Keratinocyte (primary cell): ENCODE measurements around the gene IFNE. TPM values are rescaled to one million over a fixed set of nuclear protein-coding genes. Genes with fewer than 3 reads are reported as not detected.
A peak's percentile ranks its signal among the peaks of the same experiment; 100 is the strongest.

ENCODE experiments used
- DNase-seq: peaks from one replicate; pipeline ENCODE4 v3.0.0-alpha.2; 2011; ENCODE audit warnings: low read depth, missing footprints, low spot score
- FAIRE-seq: peaks from 2 replicates; lab custom pipeline; 2011; peaks lifted over from hg19 to GRCh38; lab: Jason Lieb, UNC
- H2AFZ ChIP-seq: 2 replicates; pipeline ENCODE4 v1.6.0; 2012; ENCODE audit warnings: low read length, control low read depth, inconsistent platforms; ENCODE audit not compliant: control insufficient read depth
- H3K27ac ChIP-seq: 2 replicates; pipeline ENCODE4 v1.5.1; 2011; ENCODE audit warnings: low read length; ENCODE audit not compliant: control insufficient read depth, insufficient read depth
- H3K27me3 ChIP-seq: 3 replicates; pipeline ENCODE4 v1.6.0; 2011; ENCODE audit warnings: low read length; ENCODE audit not compliant: control insufficient read depth, insufficient read depth; ENCODE audit errors: extremely low read depth
- H3K36me3 ChIP-seq, 2 experiments: 2 replicates in 1 of 2; 3 replicates in 1 of 2; pipeline ENCODE4 v1.5.1; 2011; ENCODE audit warnings: low read length in 2 of 2, mild to moderate bottlenecking in 1 of 2; ENCODE audit not compliant: control insufficient read depth in 2 of 2, insufficient read depth in 2 of 2; ENCODE audit errors: extremely low read depth in 1 of 2
- H3K4me1 ChIP-seq: 3 replicates; pipeline ENCODE4 v1.5.1; 2011; ENCODE audit warnings: low read length; ENCODE audit not compliant: control insufficient read depth, insufficient read depth; ENCODE audit errors: extremely low read depth
- H3K4me2 ChIP-seq: 3 replicates; pipeline ENCODE4 v1.6.0; 2011; ENCODE audit warnings: low read depth, low read length; ENCODE audit not compliant: control insufficient read depth, insufficient read depth; ENCODE audit errors: extremely low read depth
- H3K4me3 ChIP-seq, 3 experiments: fragments of 200-600 bp in 1 of 3; sonication (generic) in 1 of 3; 2 replicates in 2 of 3; 3 replicates in 1 of 3; pipeline ENCODE4 v1.5.1; 2011 to 2016; ENCODE audit warnings: low read length in 3 of 3, mild to moderate bottlenecking in 3 of 3, control low read depth in 2 of 3, inconsistent platforms in 1 of 3, low read depth in 1 of 3, mixed read lengths in 1 of 3, mixed run types in 1 of 3, moderate library complexity in 1 of 3; ENCODE audit not compliant: control insufficient read depth in 2 of 3, insufficient read depth in 2 of 3; ENCODE audit errors: extremely low read depth in 1 of 3
- H3K79me2 ChIP-seq: 2 replicates; pipeline ENCODE4 v1.6.0; 2012; ENCODE audit warnings: low read length; ENCODE audit not compliant: control insufficient read depth, insufficient read depth
- H3K9ac ChIP-seq: 3 replicates; pipeline ENCODE4 v1.6.0; 2011; ENCODE audit warnings: low read length; ENCODE audit not compliant: control insufficient read depth, insufficient read depth; ENCODE audit errors: extremely low read depth
- H3K9me1 ChIP-seq: 3 replicates; pipeline ENCODE4 v1.6.0; 2011; ENCODE audit warnings: low read length; ENCODE audit not compliant: control insufficient read depth, insufficient read depth; ENCODE audit errors: extremely low read depth
- H3K9me3 ChIP-seq: 2 replicates; pipeline ENCODE4 v1.5.1; 2012; ENCODE audit warnings: low read depth, low read length; ENCODE audit not compliant: control insufficient read depth
- H4K20me1 ChIP-seq: 3 replicates; pipeline ENCODE4 v1.6.0; 2011; ENCODE audit warnings: low read length; ENCODE audit not compliant: control insufficient read depth, insufficient read depth; ENCODE audit errors: extremely low read depth
- EZH2 ChIP-seq: IDR thresholded peaks from one replicate; pipeline ENCODE4 v1.6.1; 2012; ENCODE audit warnings: inconsistent platforms, mild to moderate bottlenecking, low read length, moderate library complexity
- dilution Hi-C: fragments of 300-500 bp; cut with MboI; formaldehyde crosslinking; loops from one replicate; pipeline ENCODE4 v1.7.0; 2020; ENCODE audit warnings: low sequenced_read_pairs; ENCODE audit not compliant: extremely low pct_ligation_motif_present
- polyA plus RNA-seq, 5 experiments: library from polyadenylated mRNA; depleted of rRNA in 3 of 5; stranded (reverse) in 3 of 5; stranded (forward) in 1 of 5; unstranded in 1 of 5; fragments of >200 nt; gene quantifications; 1 replicate in 1 of 5; 2 replicates in 3 of 5; 3 replicates in 1 of 5; pipeline versions ENCODE4 v1.2.1 to v1.2.3, GENCODE V29; 2011 to 2012; ENCODE audit warnings: missing spikeins in 2 of 5, low read depth in 1 of 5, low replicate concordance in 1 of 5
- TF ChIP-seq, protein P1 (sequence below), 3 experiments: IDR thresholded peaks in 1 of 3; conservative IDR thresholded peaks in 1 of 3; optimal IDR thresholded peaks in 1 of 3; 2 replicates in 2 of 3; 3 replicates in 1 of 3; pipeline versions ENCODE3 to v1.5.1; 2011; ENCODE audit warnings: low read length in 3 of 3, mild to moderate bottlenecking in 3 of 3, moderate library complexity in 2 of 3, control low read depth in 1 of 3, inconsistent platforms in 1 of 3; ENCODE audit not compliant: insufficient read depth in 2 of 3; ENCODE audit errors: extremely low read depth in 1 of 3

IFNE gene
- polyA plus RNA-seq, 1 donor (not counting 4 experiments of a cell fraction or from before 2014, with no cell fraction given), result 3.9 TPM

- Histone ChIP-seq H2AFZ (no peak overlapping the region), H3K4me3 (no peak overlapping the region), H4K20me1 (no peaks in the 10 kb centered on the region), H3K27ac (no peak overlapping the region), H3K9ac (no peak overlapping the region), H3K9me3 (no peaks in the 10 kb centered on the region), H3K79me2 (no peaks in the 10 kb centered on the region), H3K36me3 (peaks cover 4 to 6% of the 10 kb centered on the region in 2 experiments), H3K4me1 (peaks cover 14% of the 10 kb centered on the region), H3K9me1 (no peaks in the 10 kb centered on the region), H3K27me3 (no peaks in the 10 kb centered on the region), H3K4me2 (no peak overlapping the region)
- TF ChIP-seq, protein P1, sequence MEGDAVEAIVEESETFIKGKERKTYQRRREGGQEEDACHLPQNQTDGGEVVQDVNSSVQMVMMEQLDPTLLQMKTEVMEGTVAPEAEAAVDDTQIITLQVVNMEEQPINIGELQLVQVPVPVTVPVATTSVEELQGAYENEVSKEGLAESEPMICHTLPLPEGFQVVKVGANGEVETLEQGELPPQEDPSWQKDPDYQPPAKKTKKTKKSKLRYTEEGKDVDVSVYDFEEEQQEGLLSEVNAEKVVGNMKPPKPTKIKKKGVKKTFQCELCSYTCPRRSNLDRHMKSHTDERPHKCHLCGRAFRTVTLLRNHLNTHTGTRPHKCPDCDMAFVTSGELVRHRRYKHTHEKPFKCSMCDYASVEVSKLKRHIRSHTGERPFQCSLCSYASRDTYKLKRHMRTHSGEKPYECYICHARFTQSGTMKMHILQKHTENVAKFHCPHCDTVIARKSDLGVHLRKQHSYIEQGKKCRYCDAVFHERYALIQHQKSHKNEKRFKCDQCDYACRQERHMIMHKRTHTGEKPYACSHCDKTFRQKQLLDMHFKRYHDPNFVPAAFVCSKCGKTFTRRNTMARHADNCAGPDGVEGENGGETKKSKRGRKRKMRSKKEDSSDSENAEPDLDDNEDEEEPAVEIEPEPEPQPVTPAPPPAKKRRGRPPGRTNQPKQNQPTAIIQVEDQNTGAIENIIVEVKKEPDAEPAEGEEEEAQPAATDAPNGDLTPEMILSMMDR (optimal IDR thresholded peaks at IDR 0.05 in 1 of 3, IDR thresholded peaks at IDR 0.05 in 1 of 3, conservative IDR thresholded peaks at IDR 0.05 in 1 of 3; ENCODE audit: extremely low read depth in 1 of 3, insufficient read depth in 2 of 3, low read length in 3 of 3), result no peak
- no peak for TF ChIP-seq EZH2
- DNase-seq, result no peak
- FAIRE-seq, result peak; percentile 55
- dilution Hi-C loops, result no loop called here
Observed at GRCh38 chr9:21454149-21454548, 28.0 kb downstream of the IFNE start.

DNA sequence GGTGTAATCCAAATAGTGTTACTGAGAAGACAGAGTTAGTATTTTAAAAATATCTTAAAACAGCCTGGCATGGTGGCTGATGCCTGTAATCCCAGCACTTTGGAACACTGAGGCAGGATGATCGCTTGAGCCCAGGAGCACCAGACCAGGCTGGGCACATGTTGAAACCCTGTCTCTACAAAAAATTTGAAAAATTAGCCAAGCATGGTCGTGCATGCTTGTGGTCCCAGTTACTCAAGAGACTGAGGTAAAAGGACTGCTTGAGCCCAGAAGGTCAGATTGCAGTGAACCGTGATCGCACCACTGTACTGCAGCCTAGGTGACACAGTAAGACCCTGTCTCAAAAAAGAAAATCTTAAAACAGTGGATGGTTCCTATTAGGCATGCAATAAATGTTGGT, 29.4 kb downstream of the IFNE start:
- no peak overlapping the region for H3K9ac ChIP-seq
- no peak overlapping the region for H3K4me2 ChIP-seq
- peaks cover 14% of the 10 kb centered on the region for H3K4me1 ChIP-seq
- no peaks in the 10 kb centered on the region for H4K20me1 ChIP-seq
- FAIRE-seq (no peak), DNase-seq (no peak)
- H3K9me1 ChIP-seq, result no peaks in the 10 kb centered on the region
- no peaks in the 10 kb centered on the region for H3K9me3 ChIP-seq
- H3K79me2 ChIP-seq, result no peaks in the 10 kb centered on the region
- H2AFZ ChIP-seq, result no peak overlapping the region
- H3K4me3 ChIP-seq, result no peak overlapping the region
- dilution Hi-C loops, result no loop called here
- TF ChIP-seq EZH2, result no peak
- TF ChIP-seq, protein P1 (optimal IDR thresholded peaks at IDR 0.05 in 1 of 3, IDR thresholded peaks at IDR 0.05 in 1 of 3, conservative IDR thresholded peaks at IDR 0.05 in 1 of 3; ENCODE audit: extremely low read depth in 1 of 3, insufficient read depth in 2 of 3, low read length in 3 of 3), result no peak
- H3K27ac ChIP-seq, result no peak overlapping the region
- no peaks in the 10 kb centered on the region for H3K27me3 ChIP-seq
- H3K36me3 ChIP-seq, result peaks cover 4 to 6% of the 10 kb centered on the region in 2 experiments
